Fibroblast of skin of scalp (primary cell): Measurements from ENCODE around the gene LRRC1.
A peak's percentile ranks its signal among the peaks of the same experiment; 100 is the strongest.

Experiments
- DNase-seq: peaks from one replicate; pipeline ENCODE4 v3.0.0-alpha.2; 2013

Gene LRRC1

GRCh38 chr6:53847796-53848314 is 53.0 kb downstream of the LRRC1 start:
- DNase-seq, result no peak

GRCh38 chr6:53850527-53850926 is 55.7 kb downstream of the LRRC1 start:
- DNase-seq, result no peak

- no peak for DNase-seq
Measured at GRCh38 chr6:53851561-53851960, 56.8 kb downstream of the LRRC1 start.

GRCh38 chr6:53852805-53853204 is 58.0 kb downstream of the LRRC1 start:
- DNase-seq, result no peak

GRCh38 chr6:53854843-53855567 is 60.2 kb downstream of the LRRC1 start:
- no peak for DNase-seq

- no peak for DNase-seq
Measured at GRCh38 chr6:53855940-53856339, 61.1 kb downstream of the LRRC1 start.

GRCh38 chr6:53857318-53858094 is 62.7 kb downstream of the LRRC1 start:
- no peak for DNase-seq

GRCh38 chr6:53858196-53858595 is 63.4 kb downstream of the LRRC1 start:
- DNase-seq, result no peak

- DNase-seq, result no peak
Measured at GRCh38 chr6:53858913-53859312, 64.1 kb downstream of the LRRC1 start.

GRCh38 chr6:53860511-53860910 is 65.7 kb downstream of the LRRC1 start:
- no peak for DNase-seq

GRCh38 chr6:53861518-53861917 is 66.7 kb downstream of the LRRC1 start:
- DNase-seq, result no peak

- peak; percentile 72 for DNase-seq
Measured at GRCh38 chr6:53862662-53863462, 68.1 kb downstream of the LRRC1 start.

GRCh38 chr6:53864781-53865180 is 70.0 kb downstream of the LRRC1 start:
- DNase-seq, result no peak

GRCh38 chr6:53866226-53866625 is 71.4 kb downstream of the LRRC1 start:
- DNase-seq, result peak; percentile 24

- no peak for DNase-seq
Measured at GRCh38 chr6:53868626-53869025, 73.8 kb downstream of the LRRC1 start.

GRCh38 chr6:53869964-53870363 is 75.2 kb downstream of the LRRC1 start:
- DNase-seq, result no peak

- no peak for DNase-seq
Measured at GRCh38 chr6:53873922-53874321, 79.1 kb downstream of the LRRC1 start.

GRCh38 chr6:53874964-53875363 is 80.2 kb downstream of the LRRC1 start:
- no peak for DNase-seq

GRCh38 chr6:53877151-53877550 is 82.3 kb downstream of the LRRC1 start:
- no peak for DNase-seq

GRCh38 chr6:53878808-53879207 is 84.0 kb downstream of the LRRC1 start:
- no peak for DNase-seq

GRCh38 chr6:53879608-53880007 is 84.8 kb downstream of the LRRC1 start:
- no peak for DNase-seq

- DNase-seq, result no peak
Measured at GRCh38 chr6:53887316-53887715, 92.5 kb downstream of the LRRC1 start.

GRCh38 chr6:53888931-53889330 is 94.1 kb downstream of the LRRC1 start:
- peak; percentile 27 for DNase-seq
